Endothelial cell (in vitro differentiated cells): ENCODE measurements around the gene MESP1. TPM values are rescaled to one million over a fixed set of nuclear protein-coding genes. Genes with fewer than 3 reads are reported as not detected.

Source experiments
- DNase-seq: peaks from one replicate; pipeline ENCODE4 v3.0.0; 2021; ENCODE audit warnings: low spot score
- H3K27ac Mint-ChIP-seq: one replicate; pipeline ENCODE4 v1.8.0; 2021; ENCODE audit warnings: mixed read lengths, inconsistent platforms; ENCODE audit not compliant: unreplicated experiment
- H3K27me3 Mint-ChIP-seq: one replicate; pipeline ENCODE4 v1.8.0; 2021; ENCODE audit warnings: mild to moderate bottlenecking, moderate library complexity, mixed read lengths, inconsistent platforms; ENCODE audit not compliant: unreplicated experiment
- H3K36me3 Mint-ChIP-seq: one replicate; pipeline ENCODE4 v1.8.0; 2021; ENCODE audit warnings: mild to moderate bottlenecking, low read depth, mixed read lengths, inconsistent platforms; ENCODE audit not compliant: unreplicated experiment
- H3K4me1 Mint-ChIP-seq: one replicate; pipeline ENCODE4 v1.8.0; 2021; ENCODE audit warnings: mild to moderate bottlenecking, mixed read lengths, inconsistent platforms; ENCODE audit not compliant: unreplicated experiment
- H3K4me3 Mint-ChIP-seq: one replicate; pipeline ENCODE4 v1.8.0; 2021; ENCODE audit warnings: mild to moderate bottlenecking, mixed read lengths, inconsistent platforms; ENCODE audit not compliant: unreplicated experiment
- H3K9me3 Mint-ChIP-seq: one replicate; pipeline ENCODE4 v1.8.0; 2021; ENCODE audit warnings: mixed read lengths, inconsistent platforms; ENCODE audit not compliant: unreplicated experiment
- CTCF ChIP-seq: fragments of 200-600 bp; sonication (generic); IDR thresholded peaks from one replicate; pipeline ENCODE4 v1.5.0; 2021; ENCODE audit warnings: antibody characterized with exemption; ENCODE audit not compliant: unreplicated experiment
- total RNA-seq: library from RNA; stranded (reverse); fragmentation: NEBNext Ultra II Directional; extraction: Animal tissue kit (Norgen Biotek cat#: 25700); gene quantifications from one replicate; pipeline ENCODE4 v1.2.1, GENCODE V29; 2021; ENCODE audit not compliant: unreplicated experiment

MESP1 gene
- total RNA-seq, 1 donor from 2014 or later = not detected

- DNase-seq = no peak
- peak overlapping the region; percentile 79 for H3K4me3 Mint-ChIP-seq
- peaks cover 47% of the 10 kb centered on the region for H3K36me3 Mint-ChIP-seq
- no peak overlapping the region for H3K27ac Mint-ChIP-seq
- peaks cover 4% of the 10 kb centered on the region for H3K9me3 Mint-ChIP-seq
- TF ChIP-seq CTCF = no peak
- H3K4me1 Mint-ChIP-seq = no peaks in the 10 kb centered on the region
- H3K27me3 Mint-ChIP-seq = peaks cover 5% of the 10 kb centered on the region
Observed at GRCh38 chr15:89787944-89788343, 36.9 kb upstream of the MESP1 start.

DNA sequence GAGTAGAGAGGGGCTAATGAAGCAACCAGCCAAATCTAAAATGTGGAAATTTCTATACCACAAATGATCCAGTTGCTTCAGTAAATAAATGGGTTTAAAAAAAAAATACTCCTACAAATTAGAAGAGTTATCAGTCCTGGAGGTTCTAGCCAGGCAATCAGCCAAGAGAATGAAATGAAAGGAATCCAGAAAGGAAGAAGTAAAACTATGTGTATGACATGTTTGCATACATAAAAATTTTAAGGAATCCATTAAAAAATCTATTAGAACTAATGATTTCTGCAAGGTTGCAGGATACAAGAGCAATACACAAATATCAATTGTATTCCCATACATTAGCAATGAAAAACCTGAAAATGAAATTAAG is 34.7 kb upstream of the MESP1 start:
- Mint-ChIP-seq H3K4me1 (no peaks in the 10 kb centered on the region), H3K36me3 (peaks cover 37% of the 10 kb centered on the region), H3K27ac (no peak overlapping the region), H3K4me3 (no peak overlapping the region), H3K27me3 (peaks cover 3% of the 10 kb centered on the region), H3K9me3 (peaks cover 4% of the 10 kb centered on the region)
- no peak for DNase-seq
- TF ChIP-seq CTCF = no peak

DNA sequence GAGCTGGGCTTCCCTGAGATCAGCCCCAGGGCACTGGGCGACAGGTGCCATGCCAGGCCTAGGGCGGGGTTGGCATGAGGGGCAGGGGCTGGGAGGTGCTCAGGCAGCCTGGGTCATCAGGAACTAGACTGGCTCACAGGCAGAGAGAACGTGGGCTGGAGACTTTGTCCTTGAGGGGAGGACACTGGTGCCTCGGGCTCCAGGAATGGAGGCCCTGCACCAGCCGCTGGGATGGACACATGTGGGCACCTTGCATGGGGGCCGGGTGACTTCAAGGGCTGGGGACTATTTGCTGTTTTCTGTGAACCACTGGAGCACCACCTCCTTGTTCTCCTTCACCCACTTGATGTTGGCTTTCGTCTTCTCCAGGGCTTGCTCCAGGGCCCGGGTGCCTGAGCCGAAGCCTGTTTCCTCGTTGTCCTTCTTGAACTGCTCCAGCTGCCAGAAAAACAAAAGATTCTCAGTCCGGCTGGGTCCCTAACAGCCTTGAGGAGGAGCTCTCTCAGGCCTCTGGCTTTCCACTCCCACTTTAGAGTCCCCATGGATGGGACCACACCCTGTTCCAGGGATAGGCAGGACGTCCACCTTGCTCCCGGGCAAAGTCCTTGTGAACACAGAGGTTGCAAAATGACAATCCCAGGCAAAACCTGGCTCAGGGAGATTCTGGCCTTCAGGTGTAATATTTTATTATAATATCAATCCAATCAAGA is 34.2 kb upstream of the MESP1 start:
- H3K4me1 Mint-ChIP-seq = no peaks in the 10 kb centered on the region
- no peak for DNase-seq
- peaks cover 4% of the 10 kb centered on the region for H3K9me3 Mint-ChIP-seq
- peaks cover 4% of the 10 kb centered on the region for H3K27me3 Mint-ChIP-seq
- H3K4me3 Mint-ChIP-seq = no peak overlapping the region
- H3K36me3 Mint-ChIP-seq = peaks cover 35% of the 10 kb centered on the region
- no peak for TF ChIP-seq CTCF
- no peak overlapping the region for H3K27ac Mint-ChIP-seq

GRCh38 chr15:89784686-89784960 is 33.6 kb upstream of the MESP1 start:
- Mint-ChIP-seq H3K9me3 (peaks cover 4% of the 10 kb centered on the region), H3K36me3 (peaks cover 31% of the 10 kb centered on the region), H3K27ac (no peak overlapping the region), H3K4me1 (no peaks in the 10 kb centered on the region), H3K27me3 (peaks cover 4% of the 10 kb centered on the region), H3K4me3 (no peak overlapping the region)
- TF ChIP-seq CTCF = no peak
- DNase-seq = no peak

DNA sequence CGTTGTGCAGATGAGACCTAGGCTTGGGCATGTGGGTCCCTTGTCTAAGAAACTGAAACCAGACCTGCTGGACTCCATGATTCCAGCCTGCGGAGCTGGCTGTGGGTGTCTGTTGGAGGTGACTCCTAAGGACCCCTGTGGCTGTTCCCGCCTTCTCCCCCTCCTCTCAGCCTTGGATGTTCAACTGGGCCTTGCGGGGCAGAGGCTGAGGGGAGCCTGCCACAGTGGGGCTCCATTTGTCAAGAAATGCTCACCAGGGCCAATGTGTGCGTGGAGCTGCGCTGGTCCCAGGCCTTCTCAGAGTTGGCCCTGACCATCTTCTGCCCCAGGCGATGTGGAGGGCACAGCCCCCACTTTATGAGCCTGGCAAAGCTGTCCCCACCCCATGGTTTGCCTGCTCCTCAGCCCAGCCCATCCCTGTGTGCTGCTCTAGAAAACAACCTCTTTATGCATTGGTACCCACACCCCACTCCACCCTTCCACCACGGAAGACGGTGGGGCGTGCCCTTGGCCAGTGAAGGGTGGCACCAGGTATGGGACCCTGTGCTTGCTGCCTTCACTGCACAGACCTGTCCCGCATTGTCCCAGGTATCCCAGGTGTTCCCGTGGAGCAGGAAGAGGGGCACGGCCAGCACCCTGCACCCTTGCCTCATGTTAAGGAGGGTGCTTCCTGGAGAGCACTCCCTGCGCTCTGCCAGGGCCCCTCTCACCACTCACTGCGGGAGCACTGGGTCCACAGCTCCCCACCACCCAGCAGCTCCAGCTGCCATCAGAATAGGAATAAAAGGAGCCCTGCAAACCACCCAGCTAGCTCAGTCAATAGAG is 33.0 kb upstream of the MESP1 start:
- Mint-ChIP-seq H3K27me3 (peaks cover 4% of the 10 kb centered on the region), H3K4me1 (no peaks in the 10 kb centered on the region), H3K4me3 (no peak overlapping the region), H3K36me3 (peaks cover 27% of the 10 kb centered on the region), H3K27ac (no peak overlapping the region), H3K9me3 (peaks cover 4% of the 10 kb centered on the region)
- no peak for TF ChIP-seq CTCF
- DNase-seq = no peak
